K562 (cell line): ENCODE results near the gene AQR. TPM values are rescaled to one million over a fixed set of nuclear protein-coding genes. Genes with fewer than 3 reads are reported as not detected.

ENCODE experiments used
- CEBPG ChIP-seq, 3 experiments: fragments of 200-800 bp in 1 of 3; sonication (Bioruptor generic) in 1 of 3; sonication (generic) in 1 of 3; formaldehyde crosslinking in 1 of 3; IDR thresholded peaks in 2 of 3; conservative IDR thresholded peaks in 1 of 3; 2 replicates each; pipeline versions ENCODE4 v1.6.1 to v1.8.0; 2016 to 2022; ENCODE audit warnings: missing compliant biosample characterization in 2 of 3, missing genetic modification characterization in 2 of 3, mild to moderate bottlenecking in 1 of 3, missing genetic modification reagents in 1 of 3
- CGGBP1 ChIP-seq: fragments of 250-450 bp; sonication (Bioruptor Pico); IDR thresholded peaks from 2 replicates; pipeline ENCODE4 v1.9.0; 2021; ENCODE audit warnings: mild to moderate bottlenecking
- GMEB1 ChIP-seq: fragments of 250-450 bp; sonication (Bioruptor Pico); IDR thresholded peaks from 2 replicates; pipeline ENCODE4 v1.4.0; 2020; ENCODE audit warnings: mild to moderate bottlenecking
- MYC ChIP-seq, 2 experiments: fragments of 250-450 bp in 1 of 2; sonication (Bioruptor Pico) in 1 of 2; IDR thresholded peaks; 2 replicates each; pipeline versions ENCODE4 v1.5.1 to v1.6.1; 2012 to 2021; ENCODE audit warnings: low read depth in 2 of 2, borderline replicate concordance in 1 of 2, improper control_type of control experiment in 1 of 2, low read length in 1 of 2, mild to moderate bottlenecking in 1 of 2, moderate library complexity in 1 of 2
- NR2C2 ChIP-seq, 2 experiments: fragments of 200-800 bp in 1 of 2; sonication (Bioruptor generic) in 1 of 2; sonication (generic) in 1 of 2; formaldehyde crosslinking in 1 of 2; IDR thresholded peaks; 2 replicates each; pipeline versions ENCODE4 v1.6.1 to v1.8.0; 2016 to 2022; ENCODE audit warnings: mild to moderate bottlenecking in 1 of 2, missing compliant biosample characterization in 1 of 2, missing genetic modification characterization in 1 of 2, missing genetic modification reagents in 1 of 2
- XRCC5 ChIP-seq: fragments of 200-400 bp; formaldehyde crosslinking; IDR thresholded peaks from 2 replicates; pipeline ENCODE4 v1.6.1; 2017; ENCODE audit warnings: low read depth, mild to moderate bottlenecking, low read length
- ZBTB17 ChIP-seq: fragments of 450-650 bp; formaldehyde crosslinking; IDR thresholded peaks from 2 replicates; pipeline ENCODE4 v1.4.0; 2020; ENCODE audit warnings: mild to moderate bottlenecking
- ZBTB40 ChIP-seq, 2 experiments: fragments of 450-650 bp in 1 of 2; sonication (generic) in 1 of 2; formaldehyde crosslinking in 1 of 2; IDR thresholded peaks; 2 replicates each; pipeline versions ENCODE4 v1.7.1 to v1.9.0; 2016 to 2022; ENCODE audit warnings: inconsistent platforms in 1 of 2, mild to moderate bottlenecking in 1 of 2, missing genetic modification reagents in 1 of 2
- ZNF239 ChIP-seq: fragments of 250-450 bp; sonication (Bioruptor Pico); IDR thresholded peaks from 2 replicates; pipeline ENCODE4 v1.4.0; 2020; ENCODE audit warnings: mild to moderate bottlenecking
- ZNF280B ChIP-seq: fragments of 250-450 bp; sonication (Bioruptor Pico); IDR thresholded peaks from 2 replicates; pipeline ENCODE4 v1.5.1; 2021; ENCODE audit warnings: mild to moderate bottlenecking
- polyA plus RNA-seq, 8 experiments: library from polyadenylated mRNA; depleted of rRNA in 4 of 8; stranded (reverse) in 5 of 8; unstranded in 3 of 8; fragments of >200 nt; fragmentation: Nextera tagmentation in 2 of 8; fragmentation: Illumina TruSeq in 1 of 8; extraction: Ambion mirVana in 2 of 8; extraction: Trizol in 1 of 8; gene quantifications; 2 replicates each; pipeline versions ENCODE4 v1.2.1 to v1.2.3, GENCODE V29; 2011 to 2014; ENCODE audit warnings: inconsistent platforms in 1 of 8, missing spikeins in 1 of 8
- total RNA-seq, 7 experiments: library from RNA; depleted of rRNA in 6 of 7; stranded (reverse); fragments of >200 nt in 6 of 7; fragmentation: Illumina TruSeq in 2 of 7; extraction: Trizol in 2 of 7; gene quantifications; 2 replicates each; pipeline versions ENCODE4 v1.2.1 to v1.2.3, GENCODE V29; 2011 to 2021; ENCODE audit warnings: low replicate concordance in 1 of 7

The AQR gene
- total and polyA plus RNA-seq, 9 of the 15 experiments (the other 6 are each of a cell fraction or from before 2014, with no cell fraction given), result 22.0 to 62.9 (median 39.3) TPM

DNA sequence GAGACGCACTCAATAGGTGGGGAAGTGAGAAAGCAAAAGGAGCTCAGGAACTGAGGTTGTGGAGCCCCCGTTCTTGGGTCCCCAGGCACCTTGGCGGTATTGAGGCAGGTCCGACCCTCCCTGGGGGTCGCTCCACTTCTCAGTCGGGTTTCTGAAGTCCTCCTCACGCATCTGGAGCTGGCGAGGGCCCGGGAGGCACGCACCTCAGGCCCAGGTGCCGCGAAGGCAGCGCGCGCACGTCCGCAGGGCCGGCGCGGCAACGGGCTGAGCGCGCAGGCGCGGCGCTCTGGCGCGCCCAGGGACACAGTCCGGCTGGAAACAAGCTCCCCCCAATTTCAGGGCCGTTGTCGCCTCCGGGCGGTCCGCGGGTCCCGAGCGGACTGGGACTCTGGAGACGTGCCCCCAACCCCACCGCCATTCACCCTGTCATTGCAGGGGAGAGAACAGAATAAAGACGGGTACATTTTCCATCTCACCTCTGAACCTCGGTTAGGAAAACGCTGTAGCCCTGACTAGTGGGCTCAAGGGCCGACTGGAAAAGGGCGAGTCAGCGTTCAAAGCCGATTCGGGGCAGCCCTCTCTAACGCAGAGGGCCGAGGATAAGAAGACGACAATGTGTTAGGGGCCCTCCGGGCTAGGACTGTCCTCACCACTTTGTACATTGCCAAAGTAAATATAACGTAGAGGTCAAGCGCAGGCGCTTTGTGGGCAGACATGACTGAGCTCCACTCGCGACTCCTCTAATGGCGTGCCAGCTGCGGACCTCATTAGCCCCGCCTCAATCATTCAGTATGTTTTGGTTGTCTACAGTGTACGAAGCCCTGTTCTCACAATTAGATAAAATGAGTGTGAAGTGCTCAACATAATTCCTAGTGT lies 18.7 kb upstream of the AQR start, which contains the start of gene ZNF770 (continued):
- peak; percentile 88 for TF ChIP-seq ZBTB40 (IDR thresholded peaks at IDR 0.05)
- no peak for TF ChIP-seq ZBTB40 (CRISPR knock-in tag; IDR thresholded peaks at IDR 0.05)
- TF ChIP-seq MYC (IDR thresholded peaks at IDR 0.05; ENCODE audit: low read depth, low read length), result peak; percentile 83
- TF ChIP-seq MYC (CRISPR knock-in tag; IDR thresholded peaks at IDR 0.05; ENCODE audit: borderline replicate concordance, low read depth), result 0 out of 2 replicates have a peak, but pooled peaks have one; percentile 52
- TF ChIP-seq NR2C2 (CRISPR knock-in tag; IDR thresholded peaks at IDR 0.05), result 0 out of 2 replicates have a peak, but pooled peaks have one; percentile 40
- TF ChIP-seq NR2C2 (tag; IDR thresholded peaks at IDR 0.05), result peak; percentile 96
- TF ChIP-seq CEBPG (CRISPR knock-in tag; IDR thresholded peaks at IDR 0.05), result no peak
- no peak for TF ChIP-seq CEBPG (tag; conservative IDR thresholded peaks at IDR 0.05 in 1 of 2, IDR thresholded peaks at IDR 0.05 in 1 of 2)
- TF ChIP-seq ZBTB17 (CRISPR knock-in tag), result 0 out of 2 replicates have a peak, but pooled peaks have one; percentile 12
- TF ChIP-seq ZNF239, result peak; percentile 13; the same call in 1 of the 2 replicates
- peak; percentile 77; the same call in 1 of the 2 replicates for TF ChIP-seq XRCC5
- TF ChIP-seq GMEB1 (CRISPR knock-in tag), result peak; percentile 82
- no peak for TF ChIP-seq ZNF280B (CRISPR knock-in tag)
- no peak for TF ChIP-seq CGGBP1
